ENCODE results near the gene STARD4.

DNA sequence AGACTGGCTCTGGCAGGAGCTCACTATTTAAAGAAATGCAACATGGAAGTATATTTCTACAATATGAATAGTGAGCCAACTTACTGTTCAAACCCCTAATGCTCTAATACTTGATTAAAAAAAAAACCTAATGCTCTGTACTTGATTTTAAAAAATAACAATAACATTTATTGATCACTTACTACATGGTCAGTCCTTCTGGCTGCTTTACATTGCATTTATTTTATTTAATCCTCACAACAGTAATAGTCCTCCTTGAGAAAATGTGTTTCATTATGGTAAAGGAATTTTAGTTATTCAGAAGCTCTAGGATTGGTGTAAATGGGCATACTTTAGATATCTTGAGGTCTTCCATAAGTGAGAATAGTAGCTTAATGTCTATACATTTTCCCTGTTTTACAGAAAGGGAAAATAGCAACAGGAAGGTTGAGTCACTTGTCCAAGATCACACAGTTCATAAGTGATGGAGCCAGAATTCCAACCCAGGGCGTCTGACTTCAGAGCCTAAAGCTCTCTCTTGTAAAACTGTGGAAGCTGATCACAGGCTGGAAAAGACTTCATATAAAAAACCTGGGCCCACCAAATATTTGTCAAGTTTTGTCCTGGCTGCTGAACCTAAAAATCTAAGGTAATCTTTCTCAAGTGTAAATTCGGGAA is 1.0 kb downstream of the STARD4 start:
- TF ChIP-seq, protein P1, sequence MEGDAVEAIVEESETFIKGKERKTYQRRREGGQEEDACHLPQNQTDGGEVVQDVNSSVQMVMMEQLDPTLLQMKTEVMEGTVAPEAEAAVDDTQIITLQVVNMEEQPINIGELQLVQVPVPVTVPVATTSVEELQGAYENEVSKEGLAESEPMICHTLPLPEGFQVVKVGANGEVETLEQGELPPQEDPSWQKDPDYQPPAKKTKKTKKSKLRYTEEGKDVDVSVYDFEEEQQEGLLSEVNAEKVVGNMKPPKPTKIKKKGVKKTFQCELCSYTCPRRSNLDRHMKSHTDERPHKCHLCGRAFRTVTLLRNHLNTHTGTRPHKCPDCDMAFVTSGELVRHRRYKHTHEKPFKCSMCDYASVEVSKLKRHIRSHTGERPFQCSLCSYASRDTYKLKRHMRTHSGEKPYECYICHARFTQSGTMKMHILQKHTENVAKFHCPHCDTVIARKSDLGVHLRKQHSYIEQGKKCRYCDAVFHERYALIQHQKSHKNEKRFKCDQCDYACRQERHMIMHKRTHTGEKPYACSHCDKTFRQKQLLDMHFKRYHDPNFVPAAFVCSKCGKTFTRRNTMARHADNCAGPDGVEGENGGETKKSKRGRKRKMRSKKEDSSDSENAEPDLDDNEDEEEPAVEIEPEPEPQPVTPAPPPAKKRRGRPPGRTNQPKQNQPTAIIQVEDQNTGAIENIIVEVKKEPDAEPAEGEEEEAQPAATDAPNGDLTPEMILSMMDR (IDR thresholded peaks at IDR 0.05) = no peak
- no peak for TF ChIP-seq POLR2A (IDR thresholded peaks at IDR 0.05)

Measured in esophagus squamous epithelium (tissue), 4 donors.